GM12801 (cell line): Measurements from ENCODE around the gene TMEM204.

Experiments
- CTCF ChIP-seq: IDR thresholded peaks from one replicate; pipeline ENCODE4 v1.5.1; 2011; ENCODE audit warnings: control low read depth; ENCODE audit not compliant: insufficient read length; ENCODE audit errors: extremely low read depth

The TMEM204 gene

GRCh38 chr16:1509307-1510221 lies 23.9 kb upstream of the TMEM204 start:
- TF ChIP-seq CTCF = no peak

GRCh38 chr16:1510272-1510671 lies 23.2 kb upstream of the TMEM204 start:
- TF ChIP-seq CTCF = no peak

GRCh38 chr16:1510941-1511351 lies 22.5 kb upstream of the TMEM204 start:
- TF ChIP-seq CTCF = no peak

GRCh38 chr16:1511662-1512569 lies 21.6 kb upstream of the TMEM204 start:
- TF ChIP-seq CTCF = no peak

GRCh38 chr16:1512774-1513173 lies 20.7 kb upstream of the TMEM204 start:
- TF ChIP-seq CTCF = no peak

- TF ChIP-seq CTCF = no peak
Measured at GRCh38 chr16:1514507-1514906, 19.0 kb upstream of the TMEM204 start.

GRCh38 chr16:1518626-1519135 lies 14.8 kb upstream of the TMEM204 start:
- TF ChIP-seq CTCF = no peak
